ENCODE measurements around the gene CCND1. TPM values are rescaled to one million over a fixed set of nuclear protein-coding genes. Genes with fewer than 3 reads are reported as not detected.

Gene CCND1
- total RNA-seq, 1 experiment from 2014 or later, result 372 TPM

DNA sequence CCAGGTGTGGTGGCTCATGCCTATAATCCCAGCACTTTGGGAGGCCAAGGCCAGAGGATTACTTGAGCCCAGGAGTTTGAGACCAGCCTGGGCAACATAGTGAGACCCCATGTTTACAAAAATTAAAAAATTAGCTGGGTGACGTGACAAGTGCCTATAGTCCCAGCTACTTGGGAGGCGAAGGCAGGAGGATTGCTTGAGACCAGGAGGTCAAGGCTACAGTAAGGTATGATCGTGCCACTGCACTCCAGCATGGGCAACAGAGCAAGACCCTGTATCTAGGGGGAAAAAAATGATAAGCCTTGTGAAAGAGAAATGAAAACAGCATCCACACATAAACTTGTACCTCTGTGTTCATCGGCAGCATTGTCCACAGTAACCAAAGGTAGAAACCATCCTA, 8.1 kb upstream of the CCND1 start:
- H3K4me2 ChIP-seq (ENCODE audit: insufficient read depth, insufficient read length, low read length), result no peak overlapping the region
- H2BK120ac ChIP-seq (ENCODE audit: low read depth, low read length, poor library complexity, severe bottlenecking), result no peak overlapping the region

More for the DNA sequence above, 8.1 kb upstream of the CCND1 start:
- TF ChIP-seq, protein P1, sequence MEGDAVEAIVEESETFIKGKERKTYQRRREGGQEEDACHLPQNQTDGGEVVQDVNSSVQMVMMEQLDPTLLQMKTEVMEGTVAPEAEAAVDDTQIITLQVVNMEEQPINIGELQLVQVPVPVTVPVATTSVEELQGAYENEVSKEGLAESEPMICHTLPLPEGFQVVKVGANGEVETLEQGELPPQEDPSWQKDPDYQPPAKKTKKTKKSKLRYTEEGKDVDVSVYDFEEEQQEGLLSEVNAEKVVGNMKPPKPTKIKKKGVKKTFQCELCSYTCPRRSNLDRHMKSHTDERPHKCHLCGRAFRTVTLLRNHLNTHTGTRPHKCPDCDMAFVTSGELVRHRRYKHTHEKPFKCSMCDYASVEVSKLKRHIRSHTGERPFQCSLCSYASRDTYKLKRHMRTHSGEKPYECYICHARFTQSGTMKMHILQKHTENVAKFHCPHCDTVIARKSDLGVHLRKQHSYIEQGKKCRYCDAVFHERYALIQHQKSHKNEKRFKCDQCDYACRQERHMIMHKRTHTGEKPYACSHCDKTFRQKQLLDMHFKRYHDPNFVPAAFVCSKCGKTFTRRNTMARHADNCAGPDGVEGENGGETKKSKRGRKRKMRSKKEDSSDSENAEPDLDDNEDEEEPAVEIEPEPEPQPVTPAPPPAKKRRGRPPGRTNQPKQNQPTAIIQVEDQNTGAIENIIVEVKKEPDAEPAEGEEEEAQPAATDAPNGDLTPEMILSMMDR (conservative IDR thresholded peaks at IDR 0.05), result no peak
- no peak overlapping the region for H3K4me3 Mint-ChIP-seq
- peaks cover 39% of the 10 kb centered on the region for H3K27me3 Mint-ChIP-seq (ENCODE audit: low read depth)
- H3K9me3 ChIP-seq (ENCODE audit: control insufficient read depth, low read depth, low read length), result peaks cover 6% of the 10 kb centered on the region
- H3K79me1 ChIP-seq (ENCODE audit: insufficient read depth, low read depth, low read length, poor library complexity, severe bottlenecking), result no peaks in the 10 kb centered on the region
- no peaks in the 10 kb centered on the region for H3K79me2 ChIP-seq (ENCODE audit: insufficient read depth, low read length)
- no peak overlapping the region for H4K5ac ChIP-seq (ENCODE audit: insufficient read length, low read depth, low read length)
- peaks cover 16% of the 10 kb centered on the region in 2 experiments for H3K9me3 Mint-ChIP-seq
- no peak overlapping the region for H4K8ac ChIP-seq (replicated peaks; ENCODE audit: insufficient read length, low read depth, low read length)
- no peak overlapping the region for H2AK5ac ChIP-seq (ENCODE audit: insufficient read length, low read length)
- H3K23me2 ChIP-seq (ENCODE audit: insufficient read length, low read depth, low read length, poor library complexity, severe bottlenecking), result peaks cover 6% of the 10 kb centered on the region
- no peaks in the 10 kb centered on the region for H4K20me1 ChIP-seq (ENCODE audit: control insufficient read depth, insufficient read depth, insufficient read length)
- H3K27me3 ChIP-seq (ENCODE audit: insufficient read depth, low read length), result peaks cover 3% of the 10 kb centered on the region; the same call in 1 of the 2 replicates
- no peak overlapping the region for H2BK20ac ChIP-seq (ENCODE audit: low read depth, low read length, poor library complexity, severe bottlenecking)
- no peak overlapping the region for H3K9ac ChIP-seq (ENCODE audit: extremely low read depth, insufficient read length, low read length)
- H2BK12ac ChIP-seq (ENCODE audit: insufficient read length, low read depth, low read length), result no peak overlapping the region
- H4K91ac ChIP-seq (ENCODE audit: insufficient read length, low read depth, low read length), result no peak overlapping the region
- no peak overlapping the region for H3K23ac ChIP-seq (ENCODE audit: insufficient read length, low read depth, low read length)
- no peak overlapping the region for H3K27ac ChIP-seq (ENCODE audit: insufficient read length, low read depth, low read length)
- H3K56ac ChIP-seq (ENCODE audit: insufficient read length, low read depth, low read length), result no peak overlapping the region
- peaks cover 18 to 20% of the 10 kb centered on the region in 2 experiments for H3K4me1 Mint-ChIP-seq
- H2AFZ ChIP-seq (ENCODE audit: low read length), result no peak overlapping the region
- peaks cover 8 to 13% (median 12%) of the 10 kb centered on the region in 3 experiments for H3K36me3 Mint-ChIP-seq (ENCODE audit: insufficient read depth in 1 of 3, low read depth in 3 of 3)
- H3K18ac ChIP-seq (ENCODE audit: insufficient read length, low read depth, low read length), result no peak overlapping the region
- no CpG with 5 or more reads among the region's 4 CpGs for WGBS (ENCODE audit: extremely low coverage, insufficient read length, low lambda C conversion rate)
- no peak overlapping the region for H2BK15ac ChIP-seq (ENCODE audit: low read depth, low read length)
- H3K14ac ChIP-seq (ENCODE audit: insufficient read depth, low read length), result no peak overlapping the region
- no peak overlapping the region for H3K4ac ChIP-seq (ENCODE audit: low read depth, low read length)
- no peaks in the 10 kb centered on the region for H3K4me1 ChIP-seq (ENCODE audit: insufficient read depth, low read length)
- no peak for DNase-seq
- no peak overlapping the region for H3T11ph ChIP-seq (ENCODE audit: low read length)
- H3K27ac Mint-ChIP-seq, result no peak overlapping the region
- H2BK5ac ChIP-seq (ENCODE audit: insufficient read length, low read length), result no peak overlapping the region
